HPDE6-E6E7 (cell line): ENCODE results near the gene A4GALT.

Source experiments
- DNase-seq: peaks from one replicate; pipeline ENCODE4 v3.0.0; 2011; ENCODE audit warnings: missing footprints; ENCODE audit errors: extremely low spot score

Gene A4GALT

GRCh38 chr22:42648368-42649245 lies 72.1 kb downstream of the A4GALT start:
- DNase-seq, result peak; percentile 66

GRCh38 chr22:42648017-42648367 lies 72.7 kb downstream of the A4GALT start:
- no peak for DNase-seq

- no peak for DNase-seq
Observed at GRCh38 chr22:42646569-42647525, 73.8 kb downstream of the A4GALT start.

- no peak for DNase-seq
Observed at GRCh38 chr22:42645938-42646568, 74.6 kb downstream of the A4GALT start.

- no peak for DNase-seq
Observed at GRCh38 chr22:42645341-42645937, 75.2 kb downstream of the A4GALT start.

- no peak for DNase-seq
Observed at GRCh38 chr22:42644422-42645340, 76.0 kb downstream of the A4GALT start.

- no peak for DNase-seq
Observed at GRCh38 chr22:42643634-42644421, 76.8 kb downstream of the A4GALT start.

- DNase-seq, result no peak
Observed at GRCh38 chr22:42642806-42643633, 77.7 kb downstream of the A4GALT start.
